HFFc6 (cell line): Measurements from ENCODE around the gene ZNF410. TPM values are rescaled to one million over a fixed set of nuclear protein-coding genes. Genes with fewer than 3 reads are reported as not detected.

Experiments used
- DNase-seq: peaks from one replicate; pipeline ENCODE4 v3.0.0-alpha.2; 2018
- H3K27ac Mint-ChIP-seq: 2 replicates; pipeline ENCODE4 v1.8.0; 2020; ENCODE audit warnings: mild to moderate bottlenecking, mixed read lengths
- H3K27me3 Mint-ChIP-seq: 2 replicates; pipeline ENCODE4 v1.8.0; 2021; ENCODE audit warnings: mild to moderate bottlenecking, moderate library complexity, mixed read lengths; ENCODE audit not compliant: insufficient read depth
- H3K36me3 Mint-ChIP-seq: 2 replicates; pipeline ENCODE4 v1.8.0; 2021; ENCODE audit warnings: low read depth, mixed read lengths
- H3K4me1 Mint-ChIP-seq: 2 replicates; pipeline ENCODE4 v1.8.0; 2020; ENCODE audit warnings: low read depth, mixed read lengths
- H3K4me3 Mint-ChIP-seq: 2 replicates; pipeline ENCODE4 v1.8.0; 2020; ENCODE audit warnings: mild to moderate bottlenecking, moderate library complexity, mixed read lengths
- H3K9me3 Mint-ChIP-seq: 2 replicates; pipeline ENCODE4 v1.8.0; 2020; ENCODE audit warnings: mild to moderate bottlenecking, mixed read lengths
- total RNA-seq, 6 experiments: library from RNA; stranded (reverse); fragmentation: NEBNext Ultra II Directional; extraction: Animal tissue kit (Norgen Biotek cat#: 25700); gene quantifications; 2 replicates in 1 of 6; 3 replicates in 5 of 6; pipeline ENCODE4 v1.2.3, GENCODE V29; 2021
- TF ChIP-seq, protein P1 (sequence below): fragments of 200-600 bp; sonication (generic); IDR thresholded peaks from 2 replicates; pipeline ENCODE4 v1.5.0; 2021; ENCODE audit warnings: antibody characterized with exemption, mild to moderate bottlenecking

Gene ZNF410
- total RNA-seq, 6 experiments from 2014 or later: 31.5 to 42.5 (median 35.0) TPM

DNA sequence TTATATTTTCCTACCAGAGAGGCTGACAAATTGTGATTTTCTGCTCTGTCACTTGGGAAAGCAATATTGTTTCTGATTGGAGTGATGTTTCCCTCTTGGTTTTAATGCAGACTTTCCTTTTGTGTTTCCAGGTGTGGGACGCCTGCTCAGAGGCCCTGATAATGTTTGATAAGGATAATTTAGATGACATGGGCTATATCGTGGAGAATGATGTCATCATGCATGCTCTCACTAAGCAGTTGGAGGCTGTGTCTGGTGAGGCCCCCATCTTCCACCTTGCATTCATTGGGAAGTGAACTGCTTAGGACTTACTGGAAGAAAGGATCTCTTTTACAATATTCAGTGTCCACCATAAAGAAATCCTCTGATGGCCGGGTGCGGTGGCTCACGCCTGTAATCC, 69.0 kb downstream of the ZNF410 start:
- Mint-ChIP-seq H3K4me1 (peaks cover 11% of the 10 kb centered on the region), H3K9me3 (no peaks in the 10 kb centered on the region), H3K36me3 (peaks cover 14% of the 10 kb centered on the region; the same call in 1 of the 2 replicates), H3K27ac (no peak overlapping the region), H3K27me3 (no peaks in the 10 kb centered on the region), H3K4me3 (no peak overlapping the region)
- TF ChIP-seq, protein P1, sequence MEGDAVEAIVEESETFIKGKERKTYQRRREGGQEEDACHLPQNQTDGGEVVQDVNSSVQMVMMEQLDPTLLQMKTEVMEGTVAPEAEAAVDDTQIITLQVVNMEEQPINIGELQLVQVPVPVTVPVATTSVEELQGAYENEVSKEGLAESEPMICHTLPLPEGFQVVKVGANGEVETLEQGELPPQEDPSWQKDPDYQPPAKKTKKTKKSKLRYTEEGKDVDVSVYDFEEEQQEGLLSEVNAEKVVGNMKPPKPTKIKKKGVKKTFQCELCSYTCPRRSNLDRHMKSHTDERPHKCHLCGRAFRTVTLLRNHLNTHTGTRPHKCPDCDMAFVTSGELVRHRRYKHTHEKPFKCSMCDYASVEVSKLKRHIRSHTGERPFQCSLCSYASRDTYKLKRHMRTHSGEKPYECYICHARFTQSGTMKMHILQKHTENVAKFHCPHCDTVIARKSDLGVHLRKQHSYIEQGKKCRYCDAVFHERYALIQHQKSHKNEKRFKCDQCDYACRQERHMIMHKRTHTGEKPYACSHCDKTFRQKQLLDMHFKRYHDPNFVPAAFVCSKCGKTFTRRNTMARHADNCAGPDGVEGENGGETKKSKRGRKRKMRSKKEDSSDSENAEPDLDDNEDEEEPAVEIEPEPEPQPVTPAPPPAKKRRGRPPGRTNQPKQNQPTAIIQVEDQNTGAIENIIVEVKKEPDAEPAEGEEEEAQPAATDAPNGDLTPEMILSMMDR: no peak
- DNase-seq: no peak

- Mint-ChIP-seq H3K27me3 (no peaks in the 10 kb centered on the region), H3K9me3 (no peaks in the 10 kb centered on the region), H3K36me3 (peaks cover 22% of the 10 kb centered on the region), H3K4me1 (no peaks in the 10 kb centered on the region), H3K27ac (no peak overlapping the region), H3K4me3 (no peak overlapping the region)
- no peak for DNase-seq
- TF ChIP-seq, protein P1: no peak
Observed at GRCh38 chr14:73958591-73958990, 71.9 kb downstream of the ZNF410 start.

- TF ChIP-seq, protein P1: no peak
- H3K4me1 Mint-ChIP-seq: no peaks in the 10 kb centered on the region
- H3K4me3 Mint-ChIP-seq: no peak overlapping the region
- peaks cover 19% of the 10 kb centered on the region for H3K36me3 Mint-ChIP-seq
- DNase-seq: no peak
- no peak overlapping the region for H3K27ac Mint-ChIP-seq
- no peaks in the 10 kb centered on the region for H3K9me3 Mint-ChIP-seq
- no peaks in the 10 kb centered on the region for H3K27me3 Mint-ChIP-seq
Observed at GRCh38 chr14:73961192-73961591, 74.5 kb downstream of the ZNF410 start.

DNA sequence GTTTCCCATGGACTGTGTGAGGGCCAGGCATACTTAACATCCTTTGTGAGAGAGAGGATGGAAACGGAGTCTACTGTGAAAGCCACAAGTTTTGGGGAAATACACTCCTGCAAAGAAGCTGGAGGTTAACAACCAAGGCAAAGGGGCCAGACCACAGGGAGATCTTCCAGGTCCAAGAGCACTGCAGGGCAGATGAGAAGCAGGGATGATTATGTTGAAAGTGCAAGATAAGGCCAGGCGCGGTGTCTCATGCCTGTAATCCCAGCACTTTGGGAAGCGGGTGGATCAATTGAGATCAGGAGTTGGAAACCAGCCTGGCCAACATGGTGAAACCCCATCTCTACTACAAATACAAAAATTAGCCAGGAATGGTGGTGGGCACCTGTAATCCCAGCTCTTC, 78.6 kb downstream of the ZNF410 start:
- Mint-ChIP-seq H3K9me3 (no peaks in the 10 kb centered on the region), H3K36me3 (peaks cover 20% of the 10 kb centered on the region), H3K4me3 (no peak overlapping the region), H3K27ac (no peak overlapping the region), H3K4me1 (no peaks in the 10 kb centered on the region), H3K27me3 (no peaks in the 10 kb centered on the region)
- DNase-seq: no peak
- TF ChIP-seq, protein P1: no peak

GRCh38 chr14:73968885-73969284, 82.2 kb downstream of the ZNF410 start:
- no peaks in the 10 kb centered on the region for H3K4me1 Mint-ChIP-seq
- no peaks in the 10 kb centered on the region for H3K9me3 Mint-ChIP-seq
- no peaks in the 10 kb centered on the region for H3K27me3 Mint-ChIP-seq
- TF ChIP-seq, protein P1: no peak
- H3K36me3 Mint-ChIP-seq: peaks cover 10% of the 10 kb centered on the region
- H3K27ac Mint-ChIP-seq: no peak overlapping the region
- H3K4me3 Mint-ChIP-seq: no peak overlapping the region
- no peak for DNase-seq

DNA sequence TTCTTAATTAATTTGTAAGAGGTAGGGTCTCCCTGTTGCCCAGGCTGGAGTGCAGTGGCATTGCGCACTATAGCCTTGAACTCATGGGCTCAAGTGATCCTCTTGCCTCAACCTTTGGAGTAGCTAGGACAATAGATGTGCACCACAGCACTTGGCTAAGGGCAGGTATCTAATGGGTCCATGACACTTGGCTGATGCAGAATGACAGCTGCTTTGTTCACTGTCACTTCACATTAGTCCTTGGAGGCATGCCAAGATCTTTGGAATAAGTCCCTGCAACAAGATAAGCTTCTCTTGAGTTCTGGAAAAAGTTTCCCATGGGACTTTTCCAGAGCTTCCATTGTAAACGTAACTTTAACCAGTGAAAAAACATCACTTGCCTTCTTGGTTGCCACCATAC, 86.8 kb downstream of the ZNF410 start:
- Mint-ChIP-seq H3K36me3 (peaks cover 9% of the 10 kb centered on the region; the same call in 1 of the 2 replicates), H3K27ac (no peak overlapping the region), H3K27me3 (no peaks in the 10 kb centered on the region; the same call in 1 of the 2 replicates), H3K9me3 (no peaks in the 10 kb centered on the region), H3K4me1 (peaks cover 12% of the 10 kb centered on the region), H3K4me3 (no peak overlapping the region)
- DNase-seq: no peak
- TF ChIP-seq, protein P1: no peak
